ENCODE results near the gene CDH8. TPM values are rescaled to one million over a fixed set of nuclear protein-coding genes. Genes with fewer than 3 reads are reported as not detected.

CDH8 gene
- total and polyA plus RNA-seq, 2 donors (not counting 3 experiments of a cell fraction or from before 2014, with no cell fraction given) = not detected

- POLR2A ChIA-PET = no interaction called here
- no peak for FAIRE-seq
- H3K27me3 ChIP-seq (ENCODE audit: control insufficient read depth in 2 of 2, insufficient read depth in 2 of 2, low read length in 2 of 2) = no peaks in the 10 kb centered on the region
These were observed 424.3 kb downstream of the CDH8 start for GRCh38 chr16:61611847-61612491.

More at GRCh38 chr16:61611847-61612491, 424.3 kb downstream of the CDH8 start:
- Histone ChIP-seq H3K9ac (replicated peaks; ENCODE audit: extremely low read depth, insufficient read depth, low read length) (no peak overlapping the region), H3K36me3 (ENCODE audit: control insufficient read depth in 2 of 2, extremely low read depth in 1 of 2, insufficient read depth in 2 of 2, low read length in 2 of 2) (no peaks in the 10 kb centered on the region), H4K20me1 (replicated peaks; ENCODE audit: control insufficient read depth, extremely low read depth, insufficient read depth, low read length) (no peaks in the 10 kb centered on the region), H3K4me1 (ENCODE audit: control insufficient read depth, extremely low read depth, insufficient read depth, low read length) (no peaks in the 10 kb centered on the region), H3K4me2 (ENCODE audit: insufficient read depth, low read length) (no peak overlapping the region), H3K9me3 (replicated peaks; ENCODE audit: control insufficient read depth, insufficient read depth, low read length) (no peaks in the 10 kb centered on the region), H3K27ac (ENCODE audit: insufficient read depth, low read depth, low read length) (no peak overlapping the region), H3K79me2 (ENCODE audit: control insufficient read depth, insufficient read depth, low read length) (no peaks in the 10 kb centered on the region), H3K4me3 (replicated peaks in 1 of 3; ENCODE audit: insufficient read depth in 1 of 3, low read depth in 1 of 3, low read length in 3 of 3) (no peak overlapping the region), H2AFZ (ENCODE audit: low read depth, low read length) (no peak overlapping the region), H3K9me1 (replicated peaks; ENCODE audit: control insufficient read depth, extremely low read depth, insufficient read depth, low read length) (no peaks in the 10 kb centered on the region)
- intact Hi-C loops (cut with micrococcal nuclease) = no loop called here
- dilution Hi-C loops (cut with MboI; ENCODE audit: extremely low pct_ligation_motif_present, low sequenced_read_pairs) = no loop called here
- no TSS peak for BruUV-seq (replicated peaks)
- CTCF ChIA-PET = no interaction called here
- TF ChIP-seq CTCF (IDR thresholded peaks at IDR 0.05; ENCODE audit: extremely low read depth in 1 of 2, insufficient read depth in 1 of 2, low read depth in 1 of 2, low read length in 2 of 2) = no peak
- no peak for TF ChIP-seq POLR2AphosphoS5 (IDR thresholded peaks at IDR 0.05; ENCODE audit: insufficient read depth, low read depth, low read length)
- no peak for TF ChIP-seq POLR2A (IDR thresholded peaks at IDR 0.05; ENCODE audit: low read depth, low read length)
- TF ChIP-seq JUN (IDR thresholded peaks at IDR 0.05; ENCODE audit: borderline replicate concordance, insufficient read depth, insufficient read length, low read depth) = no peak
- no peak for TF ChIP-seq GATA2 (IDR thresholded peaks at IDR 0.05; ENCODE audit: insufficient read depth, insufficient read length, low read depth, low read length)
- TF ChIP-seq MAX (IDR thresholded peaks at IDR 0.05; ENCODE audit: insufficient read depth, insufficient read length) = no peak
- DNase-seq (ENCODE audit: low read depth, low spot score) = no peak
